ENCODE measurements around the gene EMILIN3.
"Not testable (repeated sequence)": the region's sequence is repeated elsewhere in the genome, so short reads cannot be mapped to it uniquely, and the experiment has no call there.

The EMILIN3 gene

DNA sequence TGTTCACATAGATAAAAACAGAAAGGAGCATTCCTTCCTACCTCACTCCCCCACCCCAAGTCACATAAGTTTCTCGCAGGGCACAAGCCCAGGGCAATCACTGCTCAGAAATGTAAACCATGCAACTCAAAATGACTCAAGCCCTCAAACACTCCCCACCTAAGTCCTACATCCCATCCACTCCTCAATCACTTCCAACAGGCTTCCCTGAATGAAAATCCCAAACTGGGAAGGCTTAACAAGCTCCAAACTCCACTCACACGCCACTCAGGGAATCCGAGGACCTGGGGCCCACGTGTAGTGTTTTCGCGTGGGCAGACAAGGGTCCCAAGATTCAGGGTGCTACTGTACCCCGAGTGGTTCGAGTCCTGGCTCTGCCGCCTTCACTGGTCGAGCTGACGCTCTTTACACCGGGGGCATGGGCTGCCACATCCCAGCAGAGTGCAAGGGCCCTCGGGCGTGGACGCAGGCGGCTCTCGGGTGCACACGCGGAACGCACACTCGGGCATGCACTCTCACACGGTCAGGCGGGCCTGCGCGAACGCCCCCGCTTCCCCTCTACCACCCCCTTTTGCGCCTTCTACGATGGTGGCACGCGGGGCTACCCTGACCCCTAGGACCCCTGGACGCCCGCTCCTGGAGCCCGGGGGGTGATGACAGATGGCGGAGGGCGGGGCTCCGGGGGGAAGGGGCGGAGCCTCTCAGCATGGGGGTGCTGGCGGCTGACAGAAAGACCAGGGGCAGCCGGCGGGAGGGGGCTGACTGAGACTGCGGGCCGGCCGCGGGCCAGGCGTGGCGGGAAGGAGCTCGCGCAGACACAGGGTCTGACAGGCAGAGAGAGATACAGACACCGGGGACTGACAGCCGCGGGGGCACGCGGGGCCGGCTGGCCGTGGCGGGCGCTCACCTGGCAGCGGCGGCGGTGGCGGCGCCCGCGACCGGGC, 49.7 kb downstream of the EMILIN3 start:
- peak; percentile 85 for DNase-seq

DNA sequence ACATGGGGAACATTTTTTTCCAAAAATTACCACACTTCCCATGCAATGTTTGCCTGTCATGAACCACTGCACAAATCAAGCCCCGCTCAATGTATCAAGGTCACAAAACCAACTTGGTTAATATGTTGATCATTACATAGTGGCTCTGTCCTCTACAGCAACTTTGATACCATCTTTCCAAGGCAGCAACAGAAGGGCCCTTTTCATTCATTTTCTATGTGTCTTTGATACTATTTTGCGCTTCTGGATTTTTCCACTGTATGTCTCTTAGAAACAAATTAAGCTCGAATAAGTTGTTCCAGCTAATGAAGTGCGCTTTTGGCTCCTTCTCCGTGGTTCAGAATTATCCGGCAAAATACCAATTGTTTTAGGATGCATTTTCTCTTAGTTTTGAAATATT, 50.6 kb downstream of the EMILIN3 start:
- no peak for DNase-seq

DNA sequence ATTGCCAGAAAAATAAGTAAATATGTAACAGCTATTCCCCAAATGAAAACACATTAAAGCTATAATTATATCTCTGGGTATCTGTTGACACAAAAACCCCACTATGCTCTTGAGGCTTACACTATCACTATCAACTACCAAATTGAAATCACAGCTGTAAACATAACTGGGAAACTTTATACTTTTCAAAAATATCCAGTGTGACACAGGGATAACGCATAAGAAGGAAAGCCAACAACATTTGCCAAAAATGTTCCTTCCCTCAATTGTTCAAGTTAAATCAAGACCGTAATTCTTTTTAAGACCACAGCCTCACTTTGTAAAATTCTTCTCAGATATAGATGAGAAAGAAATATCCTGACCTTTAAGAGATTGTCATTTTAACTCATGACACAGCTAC, 52.2 kb downstream of the EMILIN3 start:
- no peak for DNase-seq

DNA sequence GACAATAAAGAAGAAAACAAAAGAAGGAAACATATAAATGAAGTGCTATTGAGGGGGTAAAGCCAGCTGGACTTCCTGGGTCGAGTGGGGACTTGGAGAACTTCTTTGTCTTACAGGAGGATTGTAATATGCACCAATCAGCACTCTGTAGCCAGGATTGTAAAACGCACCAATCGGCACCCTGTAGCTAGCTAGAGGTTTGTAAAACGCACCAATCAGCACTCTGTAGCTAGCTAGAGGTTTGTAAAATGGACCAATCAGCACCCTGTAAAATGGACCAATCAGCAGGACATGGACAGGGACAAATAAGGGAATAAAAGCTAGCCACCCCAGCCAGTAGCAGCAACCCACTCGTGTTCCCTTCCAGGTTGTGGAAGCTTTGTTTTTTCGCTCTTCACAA, 54.6 kb downstream of the EMILIN3 start:
- not testable (repeated sequence) for DNase-seq

All from left hindlimb (tissue), 1 donor.